ENCODE data around the gene ARHGAP18.

DNA sequence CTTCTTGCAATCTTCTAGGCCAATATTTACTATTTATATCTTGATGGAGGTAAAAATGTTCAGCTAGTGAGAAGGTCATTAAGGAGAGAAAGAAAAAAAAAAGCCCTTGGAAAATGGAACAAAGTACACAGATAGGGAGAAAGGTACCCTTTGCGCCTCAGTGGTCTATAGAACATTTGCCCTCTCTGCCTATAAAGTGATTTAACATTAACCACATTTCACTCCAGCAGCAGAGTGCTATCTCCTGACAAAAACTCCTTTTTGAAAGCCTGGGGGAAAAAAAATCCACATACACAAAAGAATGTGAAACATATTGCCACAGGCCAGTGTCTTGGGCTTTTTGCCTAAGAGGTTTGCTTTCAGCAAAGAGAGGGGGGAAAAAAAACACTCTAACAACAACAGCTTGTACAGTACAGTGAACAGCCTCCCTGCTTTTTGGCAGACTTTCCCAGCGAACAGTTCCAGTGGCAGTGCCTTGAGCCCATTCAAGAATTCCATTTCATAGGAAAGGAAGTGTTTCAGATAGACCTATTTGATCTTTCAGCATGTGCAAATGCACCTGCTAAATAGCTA, 695 bp downstream of the ARHGAP18 start:
- TF ChIP-seq POLR2A (IDR thresholded peaks at IDR 0.05; ENCODE audit: low read length) (no peak), GATA1 (IDR thresholded peaks at IDR 0.05; ENCODE audit: low read depth, low read length) (no peak)
